MCF 10A (cell line): Measurements from ENCODE around the gene DTX3L. TPM values are rescaled to one million over a fixed set of nuclear protein-coding genes. Genes with fewer than 3 reads are reported as not detected.

Experiments
- total RNA-seq: library from RNA; stranded (reverse); gene quantifications from 2 replicates; pipeline ENCODE4 v1.2.3, GENCODE V29; 2022

Gene DTX3L
- total RNA-seq, 1 experiment from 2014 or later, result 19.1 TPM

Other genes starting within 250 kb of the DTX3L start
- 133 and 145 TPM in 2 replicates for gene CSTA, start 239.1 kb upstream of the DTX3L start, total RNA-seq
- 78.2 and 94.4 TPM in 2 replicates for gene MIX23, start 181.1 kb upstream of the DTX3L start, total RNA-seq
- gene FAM162A, start 180.2 kb upstream of the DTX3L start, total RNA-seq, result 50.6 and 59.1 TPM in 2 replicates
- 10.0 and 11.0 TPM in 2 replicates for gene WDR5B, start 148.3 kb upstream of the DTX3L start, total RNA-seq
- gene KPNA1, start 49.4 kb upstream of the DTX3L start, total RNA-seq, result 101 and 104 TPM in 2 replicates
- 6.3 and 11.9 TPM in 2 replicates for gene PARP9, start within 50 bp of the DTX3L start, total RNA-seq
- not detected in 2 replicates for gene PARP15, start 13.3 kb downstream of the DTX3L start, total RNA-seq
- gene PARP14, start 116.5 kb downstream of the DTX3L start, total RNA-seq, result 15.5 and 23.8 TPM in 2 replicates
- gene HSPBAP1, start 229.5 kb downstream of the DTX3L start, total RNA-seq, result 11.3 and 15.2 TPM in 2 replicates
- 10.4 and 11.4 TPM in 2 replicates for gene SLC49A4, start 230.7 kb downstream of the DTX3L start, total RNA-seq